ENCODE measurements around the gene TBC1D14.
A peak's percentile ranks its signal among the peaks of the same experiment; 100 is the strongest.
"Not testable (repeated sequence)": the region's sequence is repeated elsewhere in the genome, so short reads cannot be mapped to it uniquely, and the experiment has no call there.

TBC1D14 gene

GRCh38 chr4:6909970-6910339 is 329 bp downstream of the TBC1D14 start:
- DNase-seq (ENCODE audit: extremely low read depth, insufficient read length) = no peak
- no peaks in the 10 kb centered on the region for H3K27me3 ChIP-seq (replicated peaks; ENCODE audit: control insufficient read depth, insufficient read depth, low read length)
- TF ChIP-seq CTCF (IDR thresholded peaks at IDR 0.05; ENCODE audit: insufficient read depth, low read length, poor library complexity, severe bottlenecking) = no peak
- peak overlapping the region; percentile 86 for H3K4me3 ChIP-seq (replicated peaks; ENCODE audit: low read depth, low read length)
- H3K36me3 ChIP-seq (ENCODE audit: control insufficient read depth, insufficient read depth, low read length) = no peaks in the 10 kb centered on the region; the same call in 1 of the 2 replicates

- no peak for TF ChIP-seq CTCF (IDR thresholded peaks at IDR 0.05; ENCODE audit: insufficient read depth, low read length, poor library complexity, severe bottlenecking)
- Histone ChIP-seq H3K36me3 (ENCODE audit: control insufficient read depth, insufficient read depth, low read length) (no peaks in the 10 kb centered on the region; the same call in none of the 2 replicates), H3K27me3 (replicated peaks; ENCODE audit: control insufficient read depth, insufficient read depth, low read length) (no peaks in the 10 kb centered on the region), H3K4me3 (replicated peaks; ENCODE audit: low read depth, low read length) (peak overlapping the region; percentile 86)
- DNase-seq (ENCODE audit: extremely low read depth, insufficient read length) = no peak
Measured at GRCh38 chr4:6910340-6910959, 824 bp downstream of the TBC1D14 start.

- H3K4me3 ChIP-seq (replicated peaks; ENCODE audit: low read depth, low read length) = peak overlapping the region; percentile 86; the same call in 1 of the 2 replicates
- no peak for TF ChIP-seq CTCF (IDR thresholded peaks at IDR 0.05; ENCODE audit: insufficient read depth, low read length, poor library complexity, severe bottlenecking)
- no peak for DNase-seq (ENCODE audit: extremely low read depth, insufficient read length)
- no peaks in the 10 kb centered on the region; the same call in none of the 2 replicates for H3K36me3 ChIP-seq (ENCODE audit: control insufficient read depth, insufficient read depth, low read length)
- no peaks in the 10 kb centered on the region for H3K27me3 ChIP-seq (replicated peaks; ENCODE audit: control insufficient read depth, insufficient read depth, low read length)
Measured at GRCh38 chr4:6910960-6911874, 1.6 kb downstream of the TBC1D14 start.

GRCh38 chr4:6911917-6912316 is 2.3 kb downstream of the TBC1D14 start:
- DNase-seq (ENCODE audit: extremely low read depth, insufficient read length); H3K4me3 ChIP-seq (replicated peaks; ENCODE audit: low read depth, low read length); H3K27me3 ChIP-seq (replicated peaks; ENCODE audit: control insufficient read depth, insufficient read depth, low read length); H3K36me3 ChIP-seq (ENCODE audit: control insufficient read depth, insufficient read depth, low read length): not testable (repeated sequence)

- no peak for DNase-seq (ENCODE audit: extremely low read depth, insufficient read length)
- no peaks in the 10 kb centered on the region for H3K27me3 ChIP-seq (replicated peaks; ENCODE audit: control insufficient read depth, insufficient read depth, low read length)
- no peaks in the 10 kb centered on the region; the same call in none of the 2 replicates for H3K36me3 ChIP-seq (ENCODE audit: control insufficient read depth, insufficient read depth, low read length)
- no peak for TF ChIP-seq CTCF (IDR thresholded peaks at IDR 0.05; ENCODE audit: insufficient read depth, low read length, poor library complexity, severe bottlenecking)
- H3K4me3 ChIP-seq (replicated peaks; ENCODE audit: low read depth, low read length) = no peak overlapping the region
Measured at GRCh38 chr4:6912441-6912840, 2.8 kb downstream of the TBC1D14 start.

GRCh38 chr4:6913350-6913905 is 3.8 kb downstream of the TBC1D14 start:
- Histone ChIP-seq H3K27me3 (replicated peaks; ENCODE audit: control insufficient read depth, insufficient read depth, low read length) (no peaks in the 10 kb centered on the region), H3K36me3 (ENCODE audit: control insufficient read depth, insufficient read depth, low read length) (no peaks in the 10 kb centered on the region; the same call in none of the 2 replicates), H3K4me3 (replicated peaks; ENCODE audit: low read depth, low read length) (no peak overlapping the region)
- no peak for DNase-seq (ENCODE audit: extremely low read depth, insufficient read length)
- TF ChIP-seq CTCF (IDR thresholded peaks at IDR 0.05; ENCODE audit: insufficient read depth, low read length, poor library complexity, severe bottlenecking) = no peak

All from GM06990 (cell line).